GM23338 (cell line): Measurements from ENCODE around the gene CEP70.
"Not testable (repeated sequence)": the region's sequence is repeated elsewhere in the genome, so short reads cannot be mapped to it uniquely, and the experiment has no call there.

Source experiments
- CREB1 ChIP-seq: fragments of 250-450 bp; sonication (Bioruptor Pico); IDR thresholded peaks from 2 replicates; pipeline ENCODE4 v1.5.0; 2020; ENCODE audit warnings: low read depth, mild to moderate bottlenecking, moderate library complexity
- CTCF ChIP-seq, 2 experiments: fragments of 200-600 bp in 1 of 2; sonication (generic) in 1 of 2; conservative IDR thresholded peaks; 2 replicates each; pipeline versions ENCODE4 v1.5.1 to v1.6.1; 2016 to 2017; ENCODE audit warnings: antibody characterized with exemption in 2 of 2, low read depth in 2 of 2, mild to moderate bottlenecking in 2 of 2, moderate library complexity in 1 of 2
- ETS1 ChIP-seq: IDR thresholded peaks from 2 replicates; pipeline ENCODE4 v1.6.1; 2016; ENCODE audit warnings: antibody characterized with exemption
- EZH2 ChIP-seq: fragments of 200-600 bp; sonication (generic); IDR thresholded peaks from one replicate; pipeline ENCODE4 v1.8.0; 2017; ENCODE audit warnings: antibody characterized with exemption, mild to moderate bottlenecking, low read depth; ENCODE audit not compliant: unreplicated experiment
- EZH2phosphoT487 ChIP-seq: fragments of 200-600 bp; sonication (generic); IDR thresholded peaks from one replicate; pipeline ENCODE4 v1.8.1; 2018; ENCODE audit warnings: antibody characterized with exemption; ENCODE audit not compliant: unreplicated experiment
- JUNB ChIP-seq: IDR thresholded peaks from one replicate; pipeline ENCODE4 v1.6.1; 2016; ENCODE audit warnings: antibody characterized with exemption; ENCODE audit not compliant: unreplicated experiment
- NANOG ChIP-seq: IDR thresholded peaks from 2 replicates; pipeline ENCODE4 v1.6.1; 2016; ENCODE audit warnings: antibody characterized with exemption, borderline replicate concordance
- POLR2AphosphoS5 ChIP-seq: IDR thresholded peaks from 2 replicates; pipeline ENCODE4 v1.6.1; 2016; ENCODE audit warnings: antibody characterized with exemption, low read depth
- REST ChIP-seq: IDR thresholded peaks from one replicate; pipeline ENCODE4 v1.6.1; 2018; ENCODE audit warnings: antibody characterized with exemption; ENCODE audit not compliant: unreplicated experiment
- STAT1 ChIP-seq: IDR thresholded peaks from one replicate; pipeline ENCODE4 v1.6.1; 2016; ENCODE audit warnings: antibody characterized with exemption; ENCODE audit not compliant: unreplicated experiment
- ZNF114 ChIP-seq: fragments of 250-450 bp; sonication (Bioruptor Pico); IDR thresholded peaks from 2 replicates; pipeline ENCODE4 v1.5.0; 2020; ENCODE audit warnings: mild to moderate bottlenecking, moderate library complexity
- ZNF331 ChIP-seq: fragments of 250-450 bp; sonication (Bioruptor Pico); IDR thresholded peaks from 2 replicates; pipeline ENCODE4 v1.5.0; 2020; ENCODE audit warnings: low read depth, mild to moderate bottlenecking, moderate library complexity

GRCh38 chr3:138601661-138602060 lies 7.6 kb upstream of the CEP70 start:
- TF ChIP-seq POLR2AphosphoS5; CTCF (conservative IDR thresholded peaks at IDR 0.05; ENCODE audit: low read depth in 2 of 2); EZH2; CREB1 (CRISPR knock-in tag); REST; STAT1; EZH2phosphoT487; ZNF331 (CRISPR knock-in tag); ETS1; JUNB; NANOG; ZNF114 (CRISPR knock-in tag): not testable (repeated sequence)
